Kidney epithelial cell (primary cell): ENCODE results near the gene YIPF6. TPM values are rescaled to one million over a fixed set of nuclear protein-coding genes. Genes with fewer than 3 reads are reported as not detected.

Experiments used
- DNase-seq: peaks from one replicate; pipeline ENCODE4 v3.0.0-alpha.2; 2010; ENCODE audit warnings: low read depth
- H3K27me3 ChIP-seq: 2 replicates; pipeline ENCODE4 v1.6.0; 2011; ENCODE audit warnings: low read length; ENCODE audit not compliant: control insufficient read depth, insufficient read depth
- H3K36me3 ChIP-seq: 2 replicates; pipeline ENCODE4 v1.5.1; 2011; ENCODE audit warnings: low read length; ENCODE audit not compliant: control insufficient read depth, insufficient read depth
- H3K4me3 ChIP-seq: 2 replicates; pipeline ENCODE4 v1.5.1; 2011; ENCODE audit warnings: low read depth, mild to moderate bottlenecking, control low read depth, low read length
- total RNA-seq: library from RNA; depleted of rRNA; stranded (reverse); fragments of >200 nt; gene quantifications from 2 replicates; pipeline ENCODE4 v1.2.3, GENCODE V29; 2015
- TF ChIP-seq, protein P1 (sequence below): IDR thresholded peaks from 2 replicates; pipeline ENCODE4 v1.5.1; 2011; ENCODE audit warnings: mild to moderate bottlenecking, moderate library complexity, low read length, control low read depth, inconsistent platforms; ENCODE audit not compliant: insufficient read depth, poor library complexity, severe bottlenecking

YIPF6 gene
- total RNA-seq, 1 donor from 2014 or later, result 25.5 TPM

DNA sequence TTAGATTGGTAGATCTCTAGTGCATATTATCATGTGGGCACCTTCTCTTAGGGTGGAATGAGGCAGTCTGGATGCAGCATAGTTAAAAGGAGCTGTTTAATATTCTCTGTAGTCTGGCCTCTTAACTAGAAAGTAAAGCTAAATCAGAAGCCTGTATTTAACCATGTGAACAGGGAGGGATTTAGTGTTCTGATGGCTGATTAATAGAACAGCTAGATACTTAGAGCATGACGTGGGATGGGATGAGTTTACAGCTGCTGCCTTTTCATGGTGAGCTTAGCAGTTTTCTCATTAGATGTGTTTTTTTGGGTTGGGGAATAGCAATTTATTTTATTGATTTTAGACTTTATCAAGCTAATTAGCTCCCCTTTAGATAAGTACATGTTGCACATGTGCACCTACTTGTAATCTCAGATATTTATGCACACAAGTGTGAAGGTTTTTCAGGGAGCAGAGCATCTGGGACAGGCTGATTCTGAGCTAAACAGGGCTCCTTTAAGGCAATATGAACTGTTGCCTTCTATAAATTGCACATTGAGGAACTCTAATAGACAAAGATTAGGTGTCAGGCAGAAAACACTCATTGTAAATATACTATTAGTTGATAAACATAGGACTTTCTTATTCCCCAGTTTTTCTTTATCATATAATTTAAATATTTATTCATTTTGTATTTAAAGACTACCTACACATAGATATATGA is 34.1 kb downstream of the YIPF6 start:
- Histone ChIP-seq H3K36me3 (no peaks in the 10 kb centered on the region), H3K27me3 (no peaks in the 10 kb centered on the region), H3K4me3 (no peak overlapping the region)
- TF ChIP-seq, protein P1, sequence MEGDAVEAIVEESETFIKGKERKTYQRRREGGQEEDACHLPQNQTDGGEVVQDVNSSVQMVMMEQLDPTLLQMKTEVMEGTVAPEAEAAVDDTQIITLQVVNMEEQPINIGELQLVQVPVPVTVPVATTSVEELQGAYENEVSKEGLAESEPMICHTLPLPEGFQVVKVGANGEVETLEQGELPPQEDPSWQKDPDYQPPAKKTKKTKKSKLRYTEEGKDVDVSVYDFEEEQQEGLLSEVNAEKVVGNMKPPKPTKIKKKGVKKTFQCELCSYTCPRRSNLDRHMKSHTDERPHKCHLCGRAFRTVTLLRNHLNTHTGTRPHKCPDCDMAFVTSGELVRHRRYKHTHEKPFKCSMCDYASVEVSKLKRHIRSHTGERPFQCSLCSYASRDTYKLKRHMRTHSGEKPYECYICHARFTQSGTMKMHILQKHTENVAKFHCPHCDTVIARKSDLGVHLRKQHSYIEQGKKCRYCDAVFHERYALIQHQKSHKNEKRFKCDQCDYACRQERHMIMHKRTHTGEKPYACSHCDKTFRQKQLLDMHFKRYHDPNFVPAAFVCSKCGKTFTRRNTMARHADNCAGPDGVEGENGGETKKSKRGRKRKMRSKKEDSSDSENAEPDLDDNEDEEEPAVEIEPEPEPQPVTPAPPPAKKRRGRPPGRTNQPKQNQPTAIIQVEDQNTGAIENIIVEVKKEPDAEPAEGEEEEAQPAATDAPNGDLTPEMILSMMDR, result no peak
- DNase-seq, result no peak

DNA sequence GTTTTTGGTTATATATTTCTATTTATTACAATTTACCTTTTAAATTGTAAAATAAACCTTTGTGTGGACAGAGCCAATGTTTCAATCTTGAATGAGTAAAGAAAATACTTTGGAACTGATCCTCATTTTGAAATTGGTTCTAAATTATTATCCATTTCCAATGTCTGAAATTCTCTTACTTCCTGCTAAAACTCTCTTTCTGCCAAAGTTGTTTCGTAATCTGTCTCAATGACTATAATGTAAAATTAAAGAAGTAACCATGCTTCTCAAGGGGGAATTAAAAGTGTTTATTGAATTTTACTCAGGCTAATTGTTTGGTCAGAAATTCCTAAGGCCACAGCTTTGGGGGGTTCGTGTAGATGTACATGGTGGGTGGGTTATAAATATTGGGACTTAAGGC is 34.8 kb downstream of the YIPF6 start:
- TF ChIP-seq, protein P1, result no peak
- H3K4me3 ChIP-seq, result no peak overlapping the region
- DNase-seq, result no peak
- no peaks in the 10 kb centered on the region for H3K27me3 ChIP-seq
- H3K36me3 ChIP-seq, result no peaks in the 10 kb centered on the region

DNA sequence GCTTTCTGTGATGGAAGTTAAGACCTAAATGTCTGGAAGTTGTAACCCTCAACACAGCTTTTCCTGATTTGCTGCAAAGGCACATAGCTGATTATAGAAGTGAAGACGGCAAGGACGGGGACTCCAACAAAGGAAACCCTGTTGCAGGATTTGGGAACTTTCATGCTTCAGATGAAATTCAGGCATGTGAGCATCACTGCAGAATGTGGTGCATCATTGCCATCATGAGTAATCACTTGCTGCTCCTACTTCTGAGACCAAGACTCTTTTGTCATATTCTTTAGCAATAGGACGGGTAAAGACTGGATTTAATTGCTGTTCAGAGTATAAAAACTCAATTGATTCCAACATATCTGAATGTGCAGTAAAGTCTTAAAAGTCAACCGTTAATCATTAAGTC is 35.8 kb downstream of the YIPF6 start:
- no peaks in the 10 kb centered on the region for H3K36me3 ChIP-seq
- H3K4me3 ChIP-seq, result no peak overlapping the region
- no peak for DNase-seq
- no peaks in the 10 kb centered on the region for H3K27me3 ChIP-seq
- TF ChIP-seq, protein P1, result no peak

DNA sequence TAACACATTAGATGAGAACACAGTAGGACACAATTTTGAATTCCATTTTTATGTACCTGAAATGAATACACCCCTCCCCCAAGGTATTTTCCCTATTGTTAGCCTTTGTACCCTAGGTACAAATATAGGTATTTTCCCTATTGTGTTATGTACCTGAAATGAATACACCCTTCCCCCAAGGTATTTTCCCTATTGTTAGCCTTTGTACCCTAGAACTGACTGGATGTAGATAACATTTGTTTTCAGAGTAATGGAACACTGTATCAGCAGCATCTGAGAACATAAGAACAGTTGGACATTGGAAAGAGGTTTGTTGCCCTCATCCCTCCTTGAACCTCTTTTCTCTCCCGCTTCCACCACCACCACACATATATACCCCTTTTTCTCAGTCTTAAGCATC is 37.6 kb downstream of the YIPF6 start:
- DNase-seq, result no peak
- no peaks in the 10 kb centered on the region for H3K27me3 ChIP-seq
- TF ChIP-seq, protein P1, result no peak
- no peaks in the 10 kb centered on the region for H3K36me3 ChIP-seq
- no peak overlapping the region for H3K4me3 ChIP-seq

DNA sequence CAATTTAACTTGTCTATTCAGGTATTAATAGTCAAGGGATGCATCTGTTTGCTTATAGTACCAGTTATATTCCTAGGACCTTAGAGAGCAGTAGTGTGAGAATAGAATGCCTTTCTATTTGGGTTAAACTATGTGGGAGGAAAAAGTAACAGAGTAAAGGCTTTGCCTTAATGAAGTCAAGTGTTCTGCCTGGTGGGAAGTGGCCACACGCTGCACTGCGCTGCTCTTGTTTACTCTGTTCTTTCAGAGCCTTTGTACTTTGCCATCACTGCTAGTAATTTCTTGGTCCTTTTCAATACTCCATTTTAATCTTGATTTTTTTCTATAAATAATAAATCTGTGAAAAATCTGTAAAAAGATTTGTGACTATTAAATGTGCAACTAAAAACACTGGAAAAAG is 38.0 kb downstream of the YIPF6 start:
- DNase-seq, result no peak
- H3K27me3 ChIP-seq, result no peaks in the 10 kb centered on the region
- H3K36me3 ChIP-seq, result no peaks in the 10 kb centered on the region
- no peak overlapping the region for H3K4me3 ChIP-seq
- TF ChIP-seq, protein P1, result no peak

DNA sequence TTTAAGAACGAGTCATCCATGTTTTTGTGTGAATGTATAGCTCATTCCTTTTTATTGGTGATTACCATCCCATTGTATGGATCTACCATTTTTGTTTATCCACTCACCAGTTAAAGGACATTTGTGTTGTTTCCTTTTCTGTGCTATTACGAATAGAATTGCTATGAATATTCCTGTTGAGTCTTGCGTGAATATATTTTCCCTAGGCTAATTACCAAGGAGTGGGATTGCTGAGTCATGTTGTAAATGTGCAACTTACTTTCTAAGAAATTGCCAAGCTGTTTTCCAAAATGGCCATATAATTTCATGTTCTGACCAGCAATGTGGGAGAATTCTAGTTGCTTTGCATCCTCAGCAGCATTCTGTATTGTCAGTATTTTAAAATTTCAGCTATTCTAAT is 51.3 kb downstream of the YIPF6 start:
- H3K36me3 ChIP-seq, result no peaks in the 10 kb centered on the region
- H3K4me3 ChIP-seq, result no peak overlapping the region
- TF ChIP-seq, protein P1, result no peak
- DNase-seq, result no peak
- no peaks in the 10 kb centered on the region for H3K27me3 ChIP-seq
